HG02884 (cell line): Measurements from ENCODE around the gene GALNT17.

ENCODE experiments used
- ATAC-seq: cut with Tn5 transposase; IDR thresholded peaks from one replicate; pipeline ENCODE4 v1.9.1; 2021; ENCODE audit warnings: mild to moderate bottlenecking, moderate library complexity; ENCODE audit not compliant: unreplicated experiment

The GALNT17 gene

GRCh38 chr7:71661671-71662224 lies 529.8 kb downstream of the GALNT17 start:
- no peak for ATAC-seq

GRCh38 chr7:71665716-71666115 lies 533.8 kb downstream of the GALNT17 start:
- ATAC-seq, result no peak

- no peak for ATAC-seq
Observed at GRCh38 chr7:71668572-71668971, 536.6 kb downstream of the GALNT17 start.

GRCh38 chr7:71679480-71679879 lies 547.5 kb downstream of the GALNT17 start:
- ATAC-seq, result no peak

- no peak for ATAC-seq
Observed at GRCh38 chr7:71682181-71682580, 550.2 kb downstream of the GALNT17 start.

- no peak for ATAC-seq
Observed at GRCh38 chr7:71682841-71683781, 551.2 kb downstream of the GALNT17 start.

GRCh38 chr7:71687286-71687685 lies 555.3 kb downstream of the GALNT17 start:
- no peak for ATAC-seq

GRCh38 chr7:71687831-71688599 lies 556.1 kb downstream of the GALNT17 start:
- no peak for ATAC-seq

GRCh38 chr7:71691538-71691937 lies 559.6 kb downstream of the GALNT17 start:
- ATAC-seq, result no peak

- no peak for ATAC-seq
Observed at GRCh38 chr7:71694665-71695064, 562.7 kb downstream of the GALNT17 start.

GRCh38 chr7:71695186-71695585 lies 563.2 kb downstream of the GALNT17 start:
- no peak for ATAC-seq

GRCh38 chr7:71696511-71696910 lies 564.6 kb downstream of the GALNT17 start:
- ATAC-seq, result no peak

- ATAC-seq, result no peak
Observed at GRCh38 chr7:71697400-71697799, 565.5 kb downstream of the GALNT17 start.

GRCh38 chr7:71705217-71705616 lies 573.3 kb downstream of the GALNT17 start:
- ATAC-seq, result no peak

GRCh38 chr7:71705901-71706596 lies 574.1 kb downstream of the GALNT17 start:
- ATAC-seq, result no peak

GRCh38 chr7:71706597-71706975 lies 574.6 kb downstream of the GALNT17 start:
- ATAC-seq, result no peak

- no peak for ATAC-seq
Observed at GRCh38 chr7:71707041-71707440, 575.1 kb downstream of the GALNT17 start.

- no peak for ATAC-seq
Observed at GRCh38 chr7:71708710-71709109, 576.8 kb downstream of the GALNT17 start.

GRCh38 chr7:71710442-71710841 lies 578.5 kb downstream of the GALNT17 start:
- no peak for ATAC-seq

- no peak for ATAC-seq
Observed at GRCh38 chr7:71712653-71713180, 580.8 kb downstream of the GALNT17 start.

GRCh38 chr7:71716690-71717089 lies 584.7 kb downstream of the GALNT17 start:
- ATAC-seq, result no peak
